Colonic mucosa (tissue), 4 donors: ENCODE measurements around the gene GON4L. TPM values are rescaled to one million over a fixed set of nuclear protein-coding genes. Genes with fewer than 3 reads are reported as not detected.
"Not testable (repeated sequence)": the region's sequence is repeated elsewhere in the genome, so short reads cannot be mapped to it uniquely, and the experiment has no call there.

Experiments
- DNase-seq: peaks from one replicate; pipeline ENCODE4 v3.0.0-alpha.2; 2020
- H3K27ac ChIP-seq: fragments of 200-600 bp; one replicate; pipeline ENCODE4 v1.8.0; 2021
- H3K27me3 ChIP-seq: fragments of 200-600 bp; one replicate; pipeline ENCODE4 v1.8.0; 2021
- H3K36me3 ChIP-seq: fragments of 200-600 bp; one replicate; pipeline ENCODE4 v1.8.0; 2021
- H3K4me1 ChIP-seq: fragments of 200-600 bp; one replicate; pipeline ENCODE4 v1.8.0; 2021; ENCODE audit warnings: mild to moderate bottlenecking
- H3K4me3 ChIP-seq: fragments of 200-600 bp; one replicate; pipeline ENCODE4 v1.8.0; 2021
- H3K9ac ChIP-seq, 2 donors: one replicate each; pipeline ENCODE4 v1.7.0; 2013; ENCODE audit warnings: control low read depth in 2 of 2, low read depth in 2 of 2, low read length in 2 of 2
- H3K9me3 ChIP-seq: fragments of 200-600 bp; one replicate; pipeline ENCODE4 v1.8.0; 2021
- CTCF ChIP-seq: fragments of 200-600 bp; IDR thresholded peaks from one replicate; pipeline ENCODE4 v1.8.0; 2022; ENCODE audit warnings: antibody characterized with exemption, mild to moderate bottlenecking
- intact Hi-C: fragments of 100-400 bp; cut with DNase I; formaldehyde crosslinking; loops from one replicate; pipeline ENCODE4 v1.14.1; 2022
- total RNA-seq, 2 donors: library from RNA; stranded (reverse); fragmentation: NEBNext Ultra II Directional in 1 of 2; extraction: Animal tissue kit (Norgen Biotek cat#: 25700) in 1 of 2; gene quantifications; one replicate each; pipeline ENCODE4 v1.2.1, GENCODE V29; 2021
- donor health status: healthy.
- donor health status: DM: no; HTN: no; CAD: no.
- donor health status: DM: no; HTN: no; CAD: no.

GON4L gene
- total RNA-seq, 2 donors from 2014 or later: 33.3 to 34.7 TPM

- no peak for TF ChIP-seq CTCF
- H3K9ac ChIP-seq: no peak overlapping the region
- H3K27ac ChIP-seq: no peak overlapping the region
- H3K9me3 ChIP-seq: no peaks in the 10 kb centered on the region
- no peaks in the 10 kb centered on the region for H3K36me3 ChIP-seq
- DNase-seq: no peak
- no peak overlapping the region for H3K4me3 ChIP-seq
- H3K4me1 ChIP-seq: no peaks in the 10 kb centered on the region
- intact Hi-C loops: no loop called here
- no peaks in the 10 kb centered on the region for H3K27me3 ChIP-seq
These were observed 147.6 kb downstream of the GON4L start for GRCh38 chr1:155709391-155709790.

GRCh38 chr1:155706139-155706538, 150.9 kb downstream of the GON4L start:
- Histone ChIP-seq H3K36me3 (no peaks in the 10 kb centered on the region), H3K9ac (no peak overlapping the region), H3K9me3 (no peaks in the 10 kb centered on the region), H3K27me3 (no peaks in the 10 kb centered on the region), H3K27ac (no peak overlapping the region), H3K4me3 (no peak overlapping the region), H3K4me1 (no peaks in the 10 kb centered on the region)
- no peak for DNase-seq
- TF ChIP-seq CTCF: no peak
- intact Hi-C loops: no loop called here

GRCh38 chr1:155704414-155704813, 152.6 kb downstream of the GON4L start:
- H3K27ac ChIP-seq: not testable (repeated sequence)

GRCh38 chr1:155703216-155703615, 153.8 kb downstream of the GON4L start:
- H3K9me3 ChIP-seq: no peaks in the 10 kb centered on the region
- no peak overlapping the region for H3K9ac ChIP-seq
- no peaks in the 10 kb centered on the region for H3K36me3 ChIP-seq
- intact Hi-C loops: no loop called here
- H3K4me3 ChIP-seq: no peak overlapping the region
- H3K27ac ChIP-seq: no peak overlapping the region
- no peaks in the 10 kb centered on the region for H3K27me3 ChIP-seq
- DNase-seq: no peak
- no peaks in the 10 kb centered on the region for H3K4me1 ChIP-seq
- TF ChIP-seq CTCF: no peak

More at GRCh38 chr1:155704414-155704813, 152.6 kb downstream of the GON4L start:
- H3K9me3 ChIP-seq, H3K4me1 ChIP-seq, intact Hi-C loops, H3K4me3 ChIP-seq, H3K36me3 ChIP-seq, H3K27me3 ChIP-seq, H3K9ac ChIP-seq, DNase-seq: not testable (repeated sequence)

- intact Hi-C loops, H3K36me3 ChIP-seq, H3K27me3 ChIP-seq, DNase-seq, H3K9me3 ChIP-seq, H3K9ac ChIP-seq, H3K4me1 ChIP-seq, H3K27ac ChIP-seq, H3K4me3 ChIP-seq: not testable (repeated sequence)
These were observed 155.3 kb downstream of the GON4L start for GRCh38 chr1:155701675-155702074.

Other genes starting within 250 kb of the GON4L start
- 10 to 100 TPM; 15.5 to 26.2 TPM for gene MSTO1, start 247.0 kb downstream of the GON4L start, total RNA-seq
- 10 to 100 TPM; 41.9 to 62.1 TPM for gene YY1AP1, start 168.4 kb downstream of the GON4L start, total RNA-seq
- 100 to 1,000 TPM in 1 of 2 donors, 10 to 100 TPM in 1; 75.7 to 106 TPM for gene DAP3, start 168.1 kb downstream of the GON4L start, total RNA-seq
- gene SYT11, start 2.4 kb upstream of the GON4L start, total RNA-seq: 1 to 10 TPM; 1.2 to 4.6 TPM
- 10 to 100 TPM; 14.6 to 51.7 TPM for gene RIT1, start 54.1 kb upstream of the GON4L start, total RNA-seq
- 10 to 100 TPM; 42.5 to 56.0 TPM for gene KHDC4, start 77.2 kb upstream of the GON4L start, total RNA-seq
- 1 to 10 TPM; 4.2 to 4.6 TPM for gene RXFP4, start 84.4 kb upstream of the GON4L start, total RNA-seq
- gene ARHGEF2, start 121.3 kb upstream of the GON4L start, total RNA-seq: 10 to 100 TPM; 91.9 to 92.6 TPM
- 100 to 1,000 TPM; 204 to 208 TPM for gene SSR2, start 163.7 kb upstream of the GON4L start, total RNA-seq
- 10 to 100 TPM; 23.2 to 43.4 TPM for gene UBQLN4, start 196.6 kb upstream of the GON4L start, total RNA-seq
- gene LAMTOR2, start 197.6 kb upstream of the GON4L start, total RNA-seq: 10 to 100 TPM; 69.4 to 83.9 TPM
- 100 to 1,000 TPM; 213 TPM for gene RAB25, start 203.9 kb upstream of the GON4L start, total RNA-seq
- 1 to 10 TPM; 1.6 to 3.7 TPM for gene MEX3A, start 225.3 kb upstream of the GON4L start, total RNA-seq